Gastrocnemius medialis (tissue), 4 donors: ENCODE measurements around the gene RAD54L. TPM values are rescaled to one million over a fixed set of nuclear protein-coding genes. Genes with fewer than 3 reads are reported as not detected.

Source experiments
- ATAC-seq, 2 donors: fragments of 150-250 bp; one replicate each; pipeline ENCODE4 v1.9.1; 2016
- DNase-seq, 2 donors: peaks; one replicate each; pipeline ENCODE4 v3.0.0-alpha.2; 2019
- H3K27ac ChIP-seq, 4 donors: fragments of 200-600 bp; sonication (generic); 1 replicate in 1 of 4; 2 replicates in 3 of 4; pipeline ENCODE4 v1.5.1; 2016 to 2018; ENCODE audit warnings: mild to moderate bottlenecking in 2 of 4, moderate library complexity in 1 of 4
- H3K27me3 ChIP-seq, 3 donors: fragments of 200-600 bp; sonication (generic) in 2 of 3; 1 replicate in 1 of 3; 2 replicates in 2 of 3; pipeline versions ENCODE4 v1.5.1 to v1.6.0; 2016 to 2019; ENCODE audit warnings: mild to moderate bottlenecking in 1 of 3, moderate library complexity in 1 of 3
- H3K36me3 ChIP-seq, 2 donors: fragments of 200-600 bp; sonication (generic) in 1 of 2; one replicate each; pipeline ENCODE4 v1.5.1; 2017 to 2018
- H3K4me1 ChIP-seq, 2 donors: fragments of 200-600 bp; sonication (generic) in 1 of 2; one replicate each; pipeline ENCODE4 v1.5.1; 2016 to 2017; ENCODE audit warnings: mild to moderate bottlenecking in 2 of 2
- H3K4me3 ChIP-seq, 4 donors: fragments of 200-600 bp; sonication (generic) in 3 of 4; 1 replicate in 1 of 4; 2 replicates in 3 of 4; pipeline ENCODE4 v1.5.1; 2016 to 2019; ENCODE audit warnings: mild to moderate bottlenecking in 2 of 4
- H3K9me3 ChIP-seq, 3 donors: fragments of 200-600 bp; sonication (generic) in 2 of 3; 1 replicate in 1 of 3; 2 replicates in 2 of 3; pipeline ENCODE4 v1.5.1; 2016 to 2019
- POLR2A ChIP-seq, 2 donors: fragments of 450-650 bp; IDR thresholded peaks; one replicate each; pipeline ENCODE4 v1.6.1; 2017; ENCODE audit warnings: antibody characterized with exemption in 2 of 2, mild to moderate bottlenecking in 2 of 2, moderate library complexity in 2 of 2
- in situ Hi-C, 4 donors: fragments of 200-750 bp; cut with MboI; loops; one replicate each; pipeline versions ENCODE4 v1.15.0 to v1.8.0; 2017; ENCODE audit warnings: low sequenced_read_pairs in 4 of 4
- intact Hi-C: fragments of 100-400 bp; cut with DNase I; formaldehyde crosslinking; loops from one replicate; pipeline ENCODE4 v1.15.1; 2023; ENCODE audit warnings: low total_unique reads
- total RNA-seq, 4 donors: library from RNA; depleted of rRNA; stranded (reverse); fragments of >200 nt; gene quantifications; one replicate each; pipeline versions ENCODE4 v1.1.0 to v1.2.3, GENCODE V29; 2016
- TF ChIP-seq, protein P1 (sequence below), 5 experiments: fragments of 450-650 bp in 3 of 5; fragments of 200-600 bp in 2 of 5; sonication (generic) in 2 of 5; IDR thresholded peaks in 4 of 5; conservative IDR thresholded peaks in 1 of 5; 1 replicate in 4 of 5; 2 replicates in 1 of 5; pipeline ENCODE4 v1.5.1; 2016 to 2019; ENCODE audit warnings: antibody characterized with exemption in 5 of 5, mild to moderate bottlenecking in 3 of 5, moderate library complexity in 3 of 5

The RAD54L gene
- total RNA-seq, 4 donors from 2014 or later: 1.1 TPM; not detected in 3

DNA sequence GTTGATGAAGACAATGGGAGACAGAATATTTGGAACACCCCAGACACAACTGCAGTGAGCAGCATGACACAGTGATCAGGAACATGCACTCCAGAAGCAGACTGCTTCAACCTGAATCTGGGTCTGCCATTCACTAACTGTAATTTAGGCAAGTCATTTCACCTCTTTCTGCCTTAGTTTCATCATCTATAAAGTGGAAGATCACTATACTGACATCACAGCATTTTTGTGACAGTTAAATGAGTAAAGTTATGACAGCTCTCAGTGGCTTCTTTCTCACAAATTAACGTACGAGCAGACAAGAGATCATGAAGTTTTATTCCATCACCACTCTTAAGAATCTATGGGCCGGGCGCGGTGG is 41.6 kb downstream of the RAD54L start:
- DNase-seq (no peak), ATAC-seq (no peak)
- H3K4me3 ChIP-seq: no peak overlapping the region
- in situ Hi-C loops (no loop called here), intact Hi-C loops (loop anchor here (5.0 kb wide), 1 partner anchor 53 kb away; the partner anchor contains the start of gene NSUN4)
- H3K27ac ChIP-seq: peak overlapping the region in 1 of 4 donors; percentile 3
- no peaks in the 10 kb centered on the region for H3K9me3 ChIP-seq
- peaks cover 17 to 26% of the 10 kb centered on the region in 2 donors for H3K4me1 ChIP-seq
- H3K27me3 ChIP-seq: no peaks in the 10 kb centered on the region
- H3K36me3 ChIP-seq: peaks cover 0 to 32% of the 10 kb centered on the region in 2 donors
- TF ChIP-seq, protein P1, sequence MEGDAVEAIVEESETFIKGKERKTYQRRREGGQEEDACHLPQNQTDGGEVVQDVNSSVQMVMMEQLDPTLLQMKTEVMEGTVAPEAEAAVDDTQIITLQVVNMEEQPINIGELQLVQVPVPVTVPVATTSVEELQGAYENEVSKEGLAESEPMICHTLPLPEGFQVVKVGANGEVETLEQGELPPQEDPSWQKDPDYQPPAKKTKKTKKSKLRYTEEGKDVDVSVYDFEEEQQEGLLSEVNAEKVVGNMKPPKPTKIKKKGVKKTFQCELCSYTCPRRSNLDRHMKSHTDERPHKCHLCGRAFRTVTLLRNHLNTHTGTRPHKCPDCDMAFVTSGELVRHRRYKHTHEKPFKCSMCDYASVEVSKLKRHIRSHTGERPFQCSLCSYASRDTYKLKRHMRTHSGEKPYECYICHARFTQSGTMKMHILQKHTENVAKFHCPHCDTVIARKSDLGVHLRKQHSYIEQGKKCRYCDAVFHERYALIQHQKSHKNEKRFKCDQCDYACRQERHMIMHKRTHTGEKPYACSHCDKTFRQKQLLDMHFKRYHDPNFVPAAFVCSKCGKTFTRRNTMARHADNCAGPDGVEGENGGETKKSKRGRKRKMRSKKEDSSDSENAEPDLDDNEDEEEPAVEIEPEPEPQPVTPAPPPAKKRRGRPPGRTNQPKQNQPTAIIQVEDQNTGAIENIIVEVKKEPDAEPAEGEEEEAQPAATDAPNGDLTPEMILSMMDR (IDR thresholded peaks at IDR 0.05 in 4 of 5, conservative IDR thresholded peaks at IDR 0.05 in 1 of 5): no peak
- no peak for TF ChIP-seq POLR2A (IDR thresholded peaks at IDR 0.05)

DNA sequence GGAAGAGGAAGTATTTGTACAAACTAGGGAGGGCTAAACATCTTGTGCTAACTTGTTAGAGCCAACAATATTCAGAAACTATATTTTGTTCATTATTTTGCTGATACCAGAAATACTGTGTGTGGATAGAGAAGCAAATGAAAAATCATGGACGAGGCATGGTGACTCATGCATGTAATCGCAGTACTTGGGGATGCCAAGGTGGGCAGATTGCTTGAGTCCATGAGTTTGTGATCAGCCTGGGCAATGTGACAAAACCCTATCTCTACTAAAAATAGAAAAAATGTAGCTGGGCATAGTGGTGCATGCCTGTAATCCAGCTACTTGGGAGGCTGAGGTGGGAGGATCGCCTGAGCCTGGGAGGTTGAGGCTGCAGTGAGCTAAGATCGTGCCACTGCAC is 42.4 kb downstream of the RAD54L start:
- intact Hi-C loops (loop anchor here (5.0 kb wide), 1 partner anchor 52 kb away; the partner anchor contains the start of gene NSUN4), in situ Hi-C loops (no loop called here)
- ATAC-seq: no peak
- Histone ChIP-seq H3K4me3 (no peak overlapping the region), H3K27ac (no peak overlapping the region), H3K9me3 (no peaks in the 10 kb centered on the region), H3K4me1 (peaks cover 16 to 17% of the 10 kb centered on the region in 2 donors), H3K36me3 (peaks cover 0 to 31% of the 10 kb centered on the region in 2 donors), H3K27me3 (no peaks in the 10 kb centered on the region)
- no peak for DNase-seq
- TF ChIP-seq, protein P1 (IDR thresholded peaks at IDR 0.05 in 4 of 5, conservative IDR thresholded peaks at IDR 0.05 in 1 of 5): no peak
- TF ChIP-seq POLR2A (IDR thresholded peaks at IDR 0.05): no peak

DNA sequence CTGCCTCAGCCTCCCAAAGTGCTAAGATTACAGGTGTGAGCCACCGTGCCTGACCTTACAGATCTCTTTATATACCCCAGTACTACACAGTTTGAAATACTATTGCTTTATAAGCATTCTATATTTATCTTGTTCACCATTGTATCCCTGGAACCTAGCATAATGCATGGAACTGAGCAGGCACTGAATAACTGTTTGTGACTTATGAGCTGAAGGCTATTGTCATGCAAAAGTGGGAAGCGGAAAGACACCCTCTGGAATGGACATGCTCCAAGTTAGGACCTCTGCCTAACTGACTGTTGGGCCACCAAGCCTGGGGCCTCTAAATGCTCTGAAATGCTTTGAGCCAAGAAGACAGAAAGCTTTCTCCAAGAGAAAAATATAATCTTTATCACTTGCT is 47.7 kb downstream of the RAD54L start:
- Histone ChIP-seq H3K27me3 (no peaks in the 10 kb centered on the region), H3K4me3 (no peak overlapping the region), H3K27ac (no peak overlapping the region), H3K4me1 (peaks cover 23 to 28% of the 10 kb centered on the region in 2 donors), H3K36me3 (peaks cover 0 to 45% of the 10 kb centered on the region in 2 donors), H3K9me3 (no peaks in the 10 kb centered on the region)
- DNase-seq (no peak), ATAC-seq (no peak)
- TF ChIP-seq, protein P1 (IDR thresholded peaks at IDR 0.05 in 4 of 5, conservative IDR thresholded peaks at IDR 0.05 in 1 of 5): no peak
- no peak for TF ChIP-seq POLR2A (IDR thresholded peaks at IDR 0.05)
- intact Hi-C loops: no loop called here
- in situ Hi-C loops: no loop called here

DNA sequence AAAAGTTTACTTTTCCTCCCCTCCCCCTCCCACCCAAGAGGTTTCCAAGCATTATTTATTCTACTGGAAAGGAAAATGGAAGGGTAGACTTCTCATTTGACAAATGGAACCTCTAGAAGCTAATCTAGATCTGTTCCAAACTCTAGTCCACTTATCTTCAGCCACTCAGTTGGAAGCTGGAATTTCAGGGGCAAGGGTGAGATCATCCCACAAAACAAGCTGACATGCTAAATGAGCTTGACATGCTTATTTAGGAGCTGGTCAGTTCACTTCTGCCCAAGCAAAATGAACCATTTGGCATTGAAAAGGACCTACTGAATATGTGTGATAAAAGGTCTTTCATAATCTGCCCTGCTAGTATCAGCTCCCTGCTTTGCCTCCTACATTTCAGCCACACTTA is 50.8 kb downstream of the RAD54L start:
- Histone ChIP-seq H3K4me3 (no peak overlapping the region), H3K4me1 (peaks cover 37 to 38% of the 10 kb centered on the region in 2 donors), H3K9me3 (no peaks in the 10 kb centered on the region), H3K27me3 (no peaks in the 10 kb centered on the region), H3K36me3 (peaks cover 0 to 45% of the 10 kb centered on the region in 2 donors), H3K27ac (peak overlapping the region; percentile 35 to 98 (median 40))
- intact Hi-C loops (no loop called here), in situ Hi-C loops (no loop called here)
- TF ChIP-seq, protein P1 (IDR thresholded peaks at IDR 0.05 in 4 of 5, conservative IDR thresholded peaks at IDR 0.05 in 1 of 5): no peak
- no peak for TF ChIP-seq POLR2A (IDR thresholded peaks at IDR 0.05)
- DNase-seq (no peak), ATAC-seq (no peak)
